Mesothelial cell of epicardium (in vitro differentiated cells): ENCODE data around the gene FAM177B. TPM values are rescaled to one million over a fixed set of nuclear protein-coding genes. Genes with fewer than 3 reads are reported as not detected.
A peak's percentile ranks its signal among the peaks of the same experiment; 100 is the strongest.

Experiments
- DNase-seq, 2 experiments: peaks; one replicate each; pipeline ENCODE4 v3.0.0; 2021; ENCODE audit warnings: low spot score in 2 of 2; ENCODE audit not compliant: unreplicated experiment in 2 of 2
- H3K27ac Mint-ChIP-seq: 2 replicates; pipeline ENCODE4 v1.8.0; 2021; ENCODE audit warnings: mixed read lengths
- H3K27me3 Mint-ChIP-seq: 2 replicates; pipeline ENCODE4 v1.8.0; 2021; ENCODE audit warnings: low read depth, mixed read lengths
- H3K36me3 Mint-ChIP-seq: 2 replicates; pipeline ENCODE4 v1.8.0; 2021; ENCODE audit warnings: mixed read lengths
- H3K4me1 Mint-ChIP-seq: 2 replicates; pipeline ENCODE4 v1.8.0; 2021; ENCODE audit warnings: mixed read lengths
- H3K4me3 Mint-ChIP-seq: 2 replicates; pipeline ENCODE4 v1.8.0; 2021; ENCODE audit warnings: mild to moderate bottlenecking, moderate library complexity, mixed read lengths
- H3K9me3 Mint-ChIP-seq: 2 replicates; pipeline ENCODE4 v1.8.0; 2021; ENCODE audit warnings: mixed read lengths
- CTCF ChIP-seq: fragments of 200-600 bp; sonication (generic); IDR thresholded peaks from one replicate; pipeline ENCODE4 v1.5.0; 2021; ENCODE audit warnings: antibody characterized with exemption; ENCODE audit not compliant: unreplicated experiment
- total RNA-seq: library from RNA; stranded (reverse); gene quantifications from 3 replicates; pipeline ENCODE4 v1.2.1, GENCODE V29; 2021

FAM177B gene
- total RNA-seq, 1 donor from 2014 or later, result not detected

GRCh38 chr1:222749927-222750326 is 12.9 kb downstream of the FAM177B start:
- H3K27ac Mint-ChIP-seq, result no peak overlapping the region
- H3K27me3 Mint-ChIP-seq, result peaks cover 3% of the 10 kb centered on the region
- no peak overlapping the region for H3K4me3 Mint-ChIP-seq
- H3K36me3 Mint-ChIP-seq, result no peaks in the 10 kb centered on the region
- H3K4me1 Mint-ChIP-seq, result peaks cover 4% of the 10 kb centered on the region
- TF ChIP-seq CTCF, result no peak
- no peak for DNase-seq
- H3K9me3 Mint-ChIP-seq, result no peaks in the 10 kb centered on the region

- peaks cover 3% of the 10 kb centered on the region for H3K27me3 Mint-ChIP-seq
- no peak for TF ChIP-seq CTCF
- H3K27ac Mint-ChIP-seq, result no peak overlapping the region
- no peak overlapping the region for H3K4me3 Mint-ChIP-seq
- no peaks in the 10 kb centered on the region for H3K9me3 Mint-ChIP-seq
- H3K36me3 Mint-ChIP-seq, result no peaks in the 10 kb centered on the region
- DNase-seq, result no peak
- H3K4me1 Mint-ChIP-seq, result peaks cover 4% of the 10 kb centered on the region
Observed at GRCh38 chr1:222750651-222751050, 13.6 kb downstream of the FAM177B start.

GRCh38 chr1:222751255-222751654 is 14.3 kb downstream of the FAM177B start:
- no peak for TF ChIP-seq CTCF
- no peak overlapping the region for H3K27ac Mint-ChIP-seq
- peaks cover 6% of the 10 kb centered on the region for H3K4me1 Mint-ChIP-seq
- no peaks in the 10 kb centered on the region for H3K9me3 Mint-ChIP-seq
- no peak overlapping the region for H3K4me3 Mint-ChIP-seq
- H3K36me3 Mint-ChIP-seq, result no peaks in the 10 kb centered on the region
- no peak for DNase-seq
- H3K27me3 Mint-ChIP-seq, result peaks cover 3% of the 10 kb centered on the region

GRCh38 chr1:222754366-222755139 is 17.6 kb downstream of the FAM177B start:
- H3K9me3 Mint-ChIP-seq, result no peaks in the 10 kb centered on the region
- no peak for DNase-seq
- peak overlapping the region; percentile 39 for H3K27ac Mint-ChIP-seq
- H3K36me3 Mint-ChIP-seq, result no peaks in the 10 kb centered on the region
- H3K4me1 Mint-ChIP-seq, result peaks cover 13% of the 10 kb centered on the region
- H3K4me3 Mint-ChIP-seq, result no peak overlapping the region
- no peak for TF ChIP-seq CTCF
- no peaks in the 10 kb centered on the region for H3K27me3 Mint-ChIP-seq

GRCh38 chr1:222757646-222758268 is 20.8 kb downstream of the FAM177B start:
- TF ChIP-seq CTCF, result no peak
- H3K4me3 Mint-ChIP-seq, result no peak overlapping the region
- H3K36me3 Mint-ChIP-seq, result no peaks in the 10 kb centered on the region
- DNase-seq, result no peak
- H3K4me1 Mint-ChIP-seq, result peaks cover 23% of the 10 kb centered on the region
- H3K9me3 Mint-ChIP-seq, result peaks cover 4% of the 10 kb centered on the region
- H3K27ac Mint-ChIP-seq, result peak overlapping the region; percentile 78
- H3K27me3 Mint-ChIP-seq, result no peaks in the 10 kb centered on the region
